HepG2 (cell line): ENCODE results near the gene MADCAM1. TPM values are rescaled to one million over a fixed set of nuclear protein-coding genes. Genes with fewer than 3 reads are reported as not detected.
A peak's percentile ranks its signal among the peaks of the same experiment; 100 is the strongest.

Experiments
- BCL6 ChIP-seq: IDR thresholded peaks from 2 replicates; pipeline ENCODE4 v1.6.1; 2016; ENCODE audit warnings: missing genetic modification reagents, missing compliant biosample characterization
- CCDC6 ChIP-seq: sonication (generic); formaldehyde crosslinking; IDR thresholded peaks from 2 replicates; pipeline ENCODE4 v1.8.1; 2022; ENCODE audit warnings: mild to moderate bottlenecking, missing genetic modification reagents, moderate library complexity
- ETV6 ChIP-seq: sonication (generic); formaldehyde crosslinking; conservative IDR thresholded peaks from 2 replicates; pipeline ENCODE4 v1.4.0; 2020; ENCODE audit warnings: missing genetic modification reagents
- HNF4A ChIP-seq: sonication (generic); formaldehyde crosslinking; IDR thresholded peaks from 2 replicates; pipeline ENCODE4 v1.4.0; 2020; ENCODE audit warnings: missing genetic modification reagents
- MTERF4 ChIP-seq: sonication (generic); formaldehyde crosslinking; IDR thresholded peaks from 2 replicates; pipeline ENCODE4 v1.8.0; 2023; ENCODE audit warnings: mild to moderate bottlenecking, missing genetic modification reagents
- NRL ChIP-seq: sonication (generic); formaldehyde crosslinking; IDR thresholded peaks from 2 replicates; pipeline ENCODE4 v1.5.0; 2020; ENCODE audit warnings: missing genetic modification reagents, mild to moderate bottlenecking, moderate library complexity, borderline replicate concordance
- PAWR ChIP-seq: sonication (generic); formaldehyde crosslinking; IDR thresholded peaks from 2 replicates; pipeline ENCODE4 v1.4.0; 2020; ENCODE audit warnings: missing genetic modification reagents, mild to moderate bottlenecking, borderline replicate concordance
- PCBP2 ChIP-seq: fragments of 200-400 bp; formaldehyde crosslinking; optimal IDR thresholded peaks from 2 replicates; pipeline ENCODE3; 2018; ENCODE audit warnings: low read length, low read depth; ENCODE audit not compliant: poor library complexity, severe bottlenecking
- POLR2A ChIP-seq, 2 experiments: IDR thresholded peaks; 2 replicates each; pipeline ENCODE4 v1.6.1; 2011; ENCODE audit warnings: low read depth in 2 of 2, low read length in 2 of 2, mild to moderate bottlenecking in 1 of 2, moderate library complexity in 1 of 2; ENCODE audit not compliant: insufficient read depth in 1 of 2
- RAD21 ChIP-seq: fragments of 450-650 bp; formaldehyde crosslinking; IDR thresholded peaks from 2 replicates; pipeline ENCODE4 v1.5.0; 2020; ENCODE audit warnings: mild to moderate bottlenecking
- SALL2 ChIP-seq: sonication (generic); formaldehyde crosslinking; IDR thresholded peaks from 2 replicates; pipeline ENCODE4 v1.8.1; 2023; ENCODE audit warnings: mild to moderate bottlenecking, missing genetic modification reagents, inconsistent platforms
- SAP130 ChIP-seq: IDR thresholded peaks from 2 replicates; pipeline ENCODE4 v1.6.1; 2016; ENCODE audit warnings: low read depth
- SNAI1 ChIP-seq: sonication (generic); formaldehyde crosslinking; IDR thresholded peaks from 2 replicates; pipeline ENCODE4 v1.5.0; 2020; ENCODE audit warnings: mild to moderate bottlenecking, missing genetic modification reagents, borderline replicate concordance
- SNAPC5 ChIP-seq: sonication (generic); formaldehyde crosslinking; IDR thresholded peaks from 2 replicates; pipeline ENCODE4 v1.8.1; 2023; ENCODE audit warnings: mild to moderate bottlenecking, missing genetic modification reagents, borderline replicate concordance
- STAT5B ChIP-seq: sonication (generic); formaldehyde crosslinking; IDR thresholded peaks from 2 replicates; pipeline ENCODE4 v1.4.0; 2020; ENCODE audit warnings: missing genetic modification reagents
- TGIF2 ChIP-seq: IDR thresholded peaks from 2 replicates; pipeline ENCODE4 v1.6.1; 2016; ENCODE audit warnings: control low read depth, missing compliant biosample characterization
- ZBTB37 ChIP-seq: sonication (generic); formaldehyde crosslinking; IDR thresholded peaks from 2 replicates; pipeline ENCODE4 v1.4.0; 2020; ENCODE audit warnings: mild to moderate bottlenecking, missing genetic modification reagents
- ZFX ChIP-seq: sonication (generic); formaldehyde crosslinking; IDR thresholded peaks from 2 replicates; pipeline ENCODE4 v1.4.0; 2020; ENCODE audit warnings: mild to moderate bottlenecking, low read depth, missing genetic modification reagents, moderate library complexity
- ZNF121 ChIP-seq: sonication (generic); formaldehyde crosslinking; IDR thresholded peaks from 2 replicates; pipeline ENCODE4 v1.5.0; 2020; ENCODE audit warnings: mild to moderate bottlenecking, missing genetic modification reagents
- ZNF383 ChIP-seq: sonication (generic); formaldehyde crosslinking; IDR thresholded peaks from 2 replicates; pipeline ENCODE4 v1.4.0; 2020; ENCODE audit warnings: missing genetic modification reagents, mild to moderate bottlenecking, borderline replicate concordance
- ZNF44 ChIP-seq: sonication (generic); formaldehyde crosslinking; IDR thresholded peaks from 2 replicates; pipeline ENCODE4 v1.5.1; 2020; ENCODE audit warnings: mild to moderate bottlenecking, missing genetic modification reagents
- ZNF777 ChIP-seq: sonication (generic); formaldehyde crosslinking; IDR thresholded peaks from 2 replicates; pipeline ENCODE4 v1.4.0; 2020; ENCODE audit warnings: missing genetic modification reagents
- polyA plus RNA-seq, 8 experiments: library from polyadenylated mRNA; depleted of rRNA in 3 of 8; stranded (reverse) in 7 of 8; unstranded in 1 of 8; fragments of >200 nt; fragmentation: Illumina TruSeq in 4 of 8; extraction: Trizol in 4 of 8; gene quantifications; 2 replicates each; pipeline versions ENCODE4 v1.2.1 to v1.2.3, GENCODE V29; 2011 to 2016; ENCODE audit warnings: low read depth in 4 of 8, missing spikeins in 1 of 8, mixed read lengths in 1 of 8; ENCODE audit not compliant: insufficient read depth in 1 of 8
- total RNA-seq, 5 experiments: library from RNA; depleted of rRNA; stranded (reverse); fragments of >200 nt; fragmentation: Illumina TruSeq; extraction: Trizol; gene quantifications; 2 replicates each; pipeline ENCODE4 v1.2.3, GENCODE V29; 2016; ENCODE audit warnings: low read depth in 1 of 5
- TF ChIP-seq, protein P1 (sequence below): sonication (generic); formaldehyde crosslinking; IDR thresholded peaks from 2 replicates; pipeline ENCODE4 v1.4.0; 2020; ENCODE audit warnings: low read depth, mild to moderate bottlenecking, missing genetic modification reagents
- TF ChIP-seq, protein P2 (sequence below): sonication (generic); formaldehyde crosslinking; IDR thresholded peaks from 2 replicates; pipeline ENCODE4 v1.5.1; 2020; ENCODE audit warnings: missing genetic modification reagents, mild to moderate bottlenecking, borderline replicate concordance

Gene MADCAM1
- total and polyA plus RNA-seq, 2 of the 13 experiments (the other 11 are each of a cell fraction or from before 2014, with no cell fraction given), result 0.29 to 0.33 TPM

GRCh38 chr19:506404-507285 is 10.4 kb downstream of the MADCAM1 start (continued):
- peak; percentile 43; the same call in 1 of the 2 replicates for TF ChIP-seq ZNF777
- TF ChIP-seq ZNF121 (CRISPR knock-in tag), result no peak; the same call in none of the 2 replicates
- TF ChIP-seq BCL6 (CRISPR knock-in tag), result peak; percentile 48; the same call in 1 of the 2 replicates
- TF ChIP-seq MTERF4 (CRISPR knock-in tag), result no peak
- TF ChIP-seq TGIF2 (CRISPR knock-in tag), result no peak
- TF ChIP-seq ZNF44, result 0 out of 2 replicates have a peak, but pooled peaks have one; percentile 43
- TF ChIP-seq SAP130 (CRISPR knock-in tag), result peak; percentile 69; the same call in 1 of the 2 replicates
- TF ChIP-seq, protein P1, sequence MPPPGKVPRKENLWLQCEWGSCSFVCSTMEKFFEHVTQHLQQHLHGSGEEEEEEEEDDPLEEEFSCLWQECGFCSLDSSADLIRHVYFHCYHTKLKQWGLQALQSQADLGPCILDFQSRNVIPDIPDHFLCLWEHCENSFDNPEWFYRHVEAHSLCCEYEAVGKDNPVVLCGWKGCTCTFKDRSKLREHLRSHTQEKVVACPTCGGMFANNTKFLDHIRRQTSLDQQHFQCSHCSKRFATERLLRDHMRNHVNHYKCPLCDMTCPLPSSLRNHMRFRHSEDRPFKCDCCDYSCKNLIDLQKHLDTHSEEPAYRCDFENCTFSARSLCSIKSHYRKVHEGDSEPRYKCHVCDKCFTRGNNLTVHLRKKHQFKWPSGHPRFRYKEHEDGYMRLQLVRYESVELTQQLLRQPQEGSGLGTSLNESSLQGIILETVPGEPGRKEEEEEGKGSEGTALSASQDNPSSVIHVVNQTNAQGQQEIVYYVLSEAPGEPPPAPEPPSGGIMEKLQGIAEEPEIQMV (CRISPR knock-in tag), result 0 out of 2 replicates have a peak, but pooled peaks have one; percentile 23
- no peak for TF ChIP-seq ETV6 (CRISPR knock-in tag)
- TF ChIP-seq STAT5B (CRISPR knock-in tag), result no peak
- peak; percentile 34; the same call in 1 of the 2 replicates for TF ChIP-seq CCDC6 (CRISPR knock-in tag)
- peak; percentile 39 to 44; a peak in 1 of 4 replicates for TF ChIP-seq POLR2A (IDR thresholded peaks at IDR 0.05; ENCODE audit: insufficient read depth in 1 of 2, low read depth in 2 of 2, low read length in 2 of 2)
- peak; percentile 65; the same call in 1 of the 2 replicates for TF ChIP-seq NRL (CRISPR knock-in tag)
- TF ChIP-seq SALL2 (CRISPR knock-in tag), result peak; percentile 10; the same call in 1 of the 2 replicates
- TF ChIP-seq, protein P2, sequence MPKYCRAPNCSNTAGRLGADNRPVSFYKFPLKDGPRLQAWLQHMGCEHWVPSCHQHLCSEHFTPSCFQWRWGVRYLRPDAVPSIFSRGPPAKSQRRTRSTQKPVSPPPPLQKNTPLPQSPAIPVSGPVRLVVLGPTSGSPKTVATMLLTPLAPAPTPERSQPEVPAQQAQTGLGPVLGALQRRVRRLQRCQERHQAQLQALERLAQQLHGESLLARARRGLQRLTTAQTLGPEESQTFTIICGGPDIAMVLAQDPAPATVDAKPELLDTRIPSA, result no peak
- no peak for TF ChIP-seq ZNF383 (CRISPR knock-in tag)
- TF ChIP-seq PAWR (CRISPR knock-in tag), result no peak
- TF ChIP-seq PCBP2, result no peak
- TF ChIP-seq SNAPC5 (CRISPR knock-in tag), result no peak
- TF ChIP-seq SNAI1 (CRISPR knock-in tag), result no peak
- TF ChIP-seq RAD21 (CRISPR knock-in tag), result peak; percentile 92
- TF ChIP-seq ZBTB37 (CRISPR knock-in tag), result 0 out of 2 replicates have a peak, but pooled peaks have one; percentile 36
- peak; percentile 28; the same call in 1 of the 2 replicates for TF ChIP-seq HNF4A (CRISPR knock-in tag)
- peak; percentile 88 for TF ChIP-seq ZFX (CRISPR knock-in tag)
